HTERT RPE-1 (cell line): Measurements from ENCODE around the gene USPL1.
"Not testable (repeated sequence)": the region's sequence is repeated elsewhere in the genome, so short reads cannot be mapped to it uniquely, and the experiment has no call there.

ENCODE experiments used
- in situ Hi-C: fragments of 300-500 bp; cut with MboI; formaldehyde crosslinking; loops from 4 replicates; pipeline ENCODE4 v1.14.3; 2020; ENCODE audit warnings: low sequenced_read_pairs

The USPL1 gene

DNA sequence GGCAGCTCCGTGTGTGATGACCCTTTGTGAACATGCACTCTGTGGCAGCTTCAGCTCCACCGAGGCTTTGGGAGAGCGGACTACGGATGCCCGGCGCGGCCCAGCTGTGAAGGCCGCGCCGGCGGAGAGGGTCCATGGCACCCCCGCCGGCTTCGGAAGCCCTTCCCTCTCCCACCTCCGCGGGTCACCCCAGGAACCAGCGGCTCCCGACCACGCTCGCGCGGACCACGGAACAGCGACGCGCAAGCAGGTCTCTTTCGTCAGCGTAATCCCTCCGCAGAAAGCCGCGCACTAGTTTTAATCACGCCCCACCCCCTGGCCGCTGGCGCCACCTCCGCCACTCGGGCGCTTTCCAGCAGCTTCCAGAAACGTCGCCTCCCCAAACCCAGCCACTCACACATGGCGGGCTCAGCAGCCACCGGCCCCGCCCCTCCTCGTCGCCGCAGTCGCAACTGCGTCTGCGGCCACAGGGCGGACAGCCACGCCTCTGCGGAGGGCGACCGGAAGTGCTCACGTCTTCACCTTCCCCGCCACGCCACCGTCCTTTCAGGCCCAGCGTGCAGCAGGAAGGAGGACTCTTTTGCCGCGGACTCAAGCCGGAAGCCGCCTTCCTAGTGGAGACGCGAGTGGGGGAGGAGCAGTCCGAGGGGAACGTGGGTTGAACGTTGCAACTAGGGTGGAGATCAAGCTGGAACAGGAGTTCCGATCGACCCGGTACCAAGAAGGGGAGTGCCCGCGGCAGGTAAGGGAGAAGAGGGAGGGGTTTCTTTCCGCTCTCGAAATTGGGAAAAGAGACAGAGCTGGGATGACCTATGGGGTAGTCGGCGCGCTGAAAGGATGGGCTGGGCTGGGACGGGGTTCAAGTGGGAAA lies at the start of gene USPL1:
TSS of gene USPL1 (plus strand) at position 606 of the 871 bp plus-strand sequence. CDS start 3,221 bp downstream, outside the sequence.
- in situ Hi-C loops, result no loop called here

DNA sequence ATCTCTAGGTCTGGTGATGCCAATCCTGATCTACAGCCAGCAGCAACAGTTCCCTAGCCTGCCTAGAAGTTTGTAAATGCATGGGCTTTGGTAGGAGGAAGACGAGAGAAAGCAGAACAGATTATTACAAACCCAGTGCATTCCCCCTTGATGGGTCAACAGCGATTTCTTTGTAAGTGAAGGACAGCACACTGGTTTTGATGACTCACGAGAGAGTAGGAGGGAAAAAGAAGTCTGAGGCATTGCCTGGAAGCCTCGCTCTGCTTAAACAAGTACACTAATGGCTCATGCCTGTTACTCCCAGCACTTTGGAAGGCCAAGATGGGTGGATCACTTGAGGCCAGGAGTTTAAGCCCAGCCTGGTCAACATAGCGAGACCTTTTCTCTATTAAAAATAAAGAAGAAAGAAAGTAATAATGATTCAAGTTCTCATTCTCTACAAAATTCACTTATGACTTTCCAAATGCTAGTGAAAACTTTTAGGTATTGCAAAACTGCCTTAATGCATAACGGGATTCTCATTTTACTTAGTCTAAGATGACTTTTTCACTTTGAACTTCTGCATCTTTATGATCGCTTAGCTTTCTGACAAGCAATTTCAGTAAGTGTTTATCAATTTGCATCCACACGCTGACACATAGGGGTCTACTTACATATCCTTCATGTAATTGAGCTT lies 47.7 kb upstream of the USPL1 start:
- in situ Hi-C loops, result no loop called here

DNA sequence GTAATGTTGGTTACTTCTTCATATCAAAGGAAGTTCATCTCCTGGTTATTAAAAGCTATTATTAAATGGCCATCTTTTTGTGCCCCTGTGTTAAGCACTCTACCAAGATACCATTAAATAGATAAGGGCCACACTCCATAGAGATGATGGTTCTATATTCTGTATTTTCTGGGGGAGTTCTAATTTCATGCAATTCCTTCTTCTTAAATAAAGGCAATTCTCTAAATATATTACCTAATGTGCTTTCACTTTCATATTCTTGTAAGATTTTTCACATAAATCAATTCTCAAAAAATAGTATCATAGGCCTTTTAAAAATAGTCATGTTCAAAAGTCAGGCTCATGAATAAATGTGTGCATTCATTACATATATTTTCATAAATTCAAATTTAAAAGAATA lies 47.0 kb upstream of the USPL1 start:
- in situ Hi-C loops, result no loop called here

GRCh38 chr13:30572859-30573275 lies 44.9 kb upstream of the USPL1 start:
- in situ Hi-C loops, result no loop called here

GRCh38 chr13:30576528-30576927 lies 41.2 kb upstream of the USPL1 start:
- in situ Hi-C loops, result no loop called here

GRCh38 chr13:30577401-30577852 lies 40.3 kb upstream of the USPL1 start:
- in situ Hi-C loops, result no loop called here

GRCh38 chr13:30580852-30581502 lies 36.7 kb upstream of the USPL1 start:
- in situ Hi-C loops, result no loop called here

DNA sequence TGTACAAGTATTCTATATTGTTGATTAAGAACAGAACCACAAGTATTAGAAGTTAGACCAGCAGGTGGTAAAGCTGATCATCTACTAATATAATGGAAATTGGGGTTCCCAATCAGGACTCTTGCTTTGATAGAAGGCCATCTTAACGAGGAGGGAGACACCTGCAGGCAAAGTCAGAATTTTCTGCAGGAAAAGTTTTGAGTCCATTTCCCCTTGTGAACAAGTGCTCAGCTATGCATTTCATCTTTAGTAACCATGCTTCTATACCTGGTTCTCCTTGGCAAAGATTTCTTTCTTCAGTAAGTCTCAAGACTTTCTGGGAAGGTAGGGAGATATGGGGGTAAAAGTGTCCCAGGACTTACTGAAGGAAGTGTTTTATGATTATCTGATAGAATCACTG lies 36.1 kb upstream of the USPL1 start:
- in situ Hi-C loops, result no loop called here

- in situ Hi-C loops, result no loop called here
Observed at GRCh38 chr13:30584051-30584731, 33.5 kb upstream of the USPL1 start.

DNA sequence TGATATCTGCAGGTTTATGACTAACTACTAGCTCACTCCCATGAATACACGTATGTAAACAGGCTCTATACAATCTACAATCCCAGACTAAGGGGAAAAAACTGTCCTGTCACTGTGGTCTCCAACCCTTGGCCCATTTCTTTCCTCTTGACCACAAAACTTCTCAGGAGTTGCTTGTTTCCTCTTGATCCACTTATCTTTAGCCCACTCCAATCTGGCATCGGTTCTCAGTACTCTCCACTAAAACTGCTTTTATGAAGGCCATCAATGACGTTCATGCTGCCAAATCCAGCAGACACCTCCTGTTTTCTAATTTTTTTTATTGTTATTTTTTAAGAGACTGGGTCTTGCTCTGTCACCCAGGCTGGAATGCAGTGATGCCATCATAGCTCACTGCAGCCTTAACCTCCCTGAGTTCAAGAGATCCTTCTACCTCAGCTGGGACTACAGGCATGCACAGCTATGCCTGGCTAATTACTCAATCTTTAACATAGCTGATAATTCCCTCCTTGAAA lies 31.9 kb upstream of the USPL1 start:
- in situ Hi-C loops, result no loop called here

- in situ Hi-C loops, result no loop called here
Observed at GRCh38 chr13:30587231-30587630, 30.5 kb upstream of the USPL1 start.

DNA sequence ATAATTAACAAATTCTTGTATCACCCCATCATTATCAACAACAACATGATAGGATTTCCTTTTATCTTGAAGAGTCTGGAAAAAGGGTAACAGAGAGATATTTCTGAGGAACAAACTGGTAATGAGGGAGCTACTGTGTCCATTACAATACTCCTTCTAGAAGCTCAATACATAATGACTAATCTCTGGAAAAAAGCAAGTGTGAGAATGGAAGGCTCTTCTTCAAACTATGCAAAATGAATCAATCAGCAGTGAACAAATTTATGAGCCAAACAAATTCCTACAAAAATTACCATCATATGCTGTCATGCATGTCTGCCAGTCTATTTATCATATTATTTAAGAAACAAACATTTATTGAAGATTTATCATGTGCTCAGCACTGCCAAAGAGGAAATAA lies 30.0 kb upstream of the USPL1 start:
- in situ Hi-C loops, result no loop called here

- in situ Hi-C loops, result no loop called here
Observed at GRCh38 chr13:30593001-30593400, 24.7 kb upstream of the USPL1 start.

- in situ Hi-C loops, result no loop called here
Observed at GRCh38 chr13:30600496-30600895, 17.2 kb upstream of the USPL1 start.

DNA sequence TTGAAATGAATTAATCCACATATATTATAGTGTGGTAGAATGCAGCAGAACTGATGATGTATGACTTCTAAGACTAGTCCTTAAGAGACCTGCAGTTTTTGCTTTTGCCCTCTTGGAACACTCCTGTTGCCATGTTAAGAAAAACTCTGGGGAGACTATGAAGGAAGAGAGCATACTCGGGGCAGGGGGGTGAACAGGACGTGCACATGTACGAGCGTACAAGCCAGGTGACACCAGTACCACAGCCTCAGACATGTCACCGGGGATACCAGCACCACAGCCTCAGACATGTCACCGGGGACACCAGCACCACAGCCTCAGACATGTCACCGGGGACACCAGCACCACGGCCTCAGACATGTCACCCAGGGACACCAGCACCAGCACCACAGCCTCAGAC lies 15.9 kb upstream of the USPL1 start:
- in situ Hi-C loops, result no loop called here

GRCh38 chr13:30605052-30605451 lies 12.7 kb upstream of the USPL1 start:
- in situ Hi-C loops, result no loop called here

- in situ Hi-C loops, result not testable (repeated sequence)
Observed at GRCh38 chr13:30607186-30607585, 10.5 kb upstream of the USPL1 start.

DNA sequence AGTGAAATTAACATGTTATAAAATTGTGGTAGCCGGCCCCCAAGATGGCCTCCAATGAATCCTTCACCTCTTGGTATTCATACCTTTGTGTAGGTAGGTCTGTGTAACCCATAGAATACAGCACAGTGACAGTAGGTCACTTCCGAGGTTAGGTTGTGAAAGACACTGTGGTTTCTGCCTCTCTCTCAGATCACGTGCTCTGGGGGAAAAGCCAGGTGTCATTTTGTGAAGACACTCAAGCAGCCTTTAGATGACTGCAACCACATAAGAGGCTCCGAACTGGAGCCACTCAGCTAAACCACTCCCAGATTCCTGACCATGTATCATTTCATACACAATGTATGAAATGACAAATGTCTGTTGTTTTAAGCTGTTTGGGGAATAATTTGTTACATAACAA lies 9.8 kb upstream of the USPL1 start:
- in situ Hi-C loops, result no loop called here

- in situ Hi-C loops, result no loop called here
Observed at GRCh38 chr13:30608364-30608763, 9.4 kb upstream of the USPL1 start.

GRCh38 chr13:30610311-30610710 lies 7.4 kb upstream of the USPL1 start:
- in situ Hi-C loops, result no loop called here

GRCh38 chr13:30615481-30615865 lies 2.2 kb upstream of the USPL1 start:
- in situ Hi-C loops, result no loop called here
